H1 (cell line): ENCODE data around the gene CFAP92. TPM values are rescaled to one million over a fixed set of nuclear protein-coding genes. Genes with fewer than 3 reads are reported as not detected.

Source experiments
- CTCF ChIA-PET: fragments of 300-600 bp; sonication (Branson Sonifier 250); formaldehyde crosslinking; loops from one replicate; lab custom pipeline; 2021; ENCODE audit not compliant: partially characterized antibody; lab: Charles Lee
- POLR2A ChIA-PET: fragments of 300-600 bp; sonication (Branson Sonifier 250); formaldehyde crosslinking; loops from one replicate; lab custom pipeline; 2021; ENCODE audit warnings: inconsistent platforms; ENCODE audit not compliant: partially characterized antibody; lab: Charles Lee
- DNase-seq, 2 experiments: peaks; one replicate each; pipeline versions ENCODE4 v3.0.0 to v3.0.0-alpha.2; 2010 to 2022; ENCODE audit warnings: low spot score in 2 of 2, low read depth in 1 of 2, mixed read lengths in 1 of 2
- FAIRE-seq: peaks from 2 replicates; lab custom pipeline; 2011; peaks lifted over from hg19 to GRCh38; lab: Jason Lieb, UNC
- H2AFZ ChIP-seq: 2 replicates; pipeline ENCODE4 v1.8.1; 2012; ENCODE audit warnings: low read length, inconsistent platforms
- H2AK5ac ChIP-seq: 2 replicates; pipeline ENCODE4 v1.6.1; 2013; ENCODE audit warnings: low read depth, low read length
- H2BK120ac ChIP-seq: replicated peaks from 2 replicates; pipeline ENCODE3; 2013; ENCODE audit warnings: low read depth, low read length, inconsistent platforms
- H2BK12ac ChIP-seq: 2 replicates; pipeline ENCODE4 v1.6.1; 2013; ENCODE audit warnings: low read depth, low read length
- H2BK15ac ChIP-seq: 2 replicates; pipeline ENCODE4 v1.6.1; 2013; ENCODE audit warnings: low read length
- H2BK20ac ChIP-seq: 2 replicates; pipeline ENCODE4 v1.6.1; 2013; ENCODE audit warnings: low read length
- H2BK5ac ChIP-seq: 2 replicates; pipeline ENCODE4 v1.6.1; 2013; ENCODE audit warnings: low read depth, low read length
- H3K14ac ChIP-seq: 2 replicates; pipeline ENCODE4 v1.6.1; 2013; ENCODE audit warnings: inconsistent platforms; ENCODE audit not compliant: insufficient read length
- H3K18ac ChIP-seq: 2 replicates; pipeline ENCODE4 v1.6.1; 2013; ENCODE audit warnings: low read length; ENCODE audit errors: extremely low read depth
- H3K23ac ChIP-seq: 2 replicates; pipeline ENCODE4 v1.6.1; 2013; ENCODE audit warnings: inconsistent platforms; ENCODE audit not compliant: insufficient read length
- H3K23me2 ChIP-seq: 2 replicates; pipeline ENCODE4 v1.6.1; 2013; ENCODE audit warnings: low read depth, low read length
- H3K27ac ChIP-seq: 2 replicates; pipeline ENCODE4 v1.6.1; 2011; ENCODE audit warnings: low read depth, low read length, inconsistent platforms
- H3K27me3 ChIP-seq, 4 experiments: replicated peaks in 1 of 4; 1 replicate in 1 of 4; 2 replicates in 3 of 4; pipeline versions ENCODE4 v1.6.1 to v1.8.1; 2011 to 2013; ENCODE audit warnings: low read length in 3 of 4, mild to moderate bottlenecking in 3 of 4, inconsistent platforms in 2 of 4, mixed read lengths in 2 of 4, moderate library complexity in 1 of 4; ENCODE audit not compliant: control insufficient read depth in 3 of 4, insufficient read depth in 3 of 4; ENCODE audit errors: extremely low read depth in 1 of 4
- H3K36me3 ChIP-seq, 4 experiments: 2 replicates each; pipeline versions ENCODE4 v1.6.1 to v1.8.1; 2011 to 2013; ENCODE audit warnings: mild to moderate bottlenecking in 4 of 4, low read length in 3 of 4, moderate library complexity in 2 of 4, control low read depth in 1 of 4, inconsistent platforms in 1 of 4; ENCODE audit not compliant: insufficient read depth in 4 of 4, control insufficient read depth in 2 of 4
- H3K4ac ChIP-seq: replicated peaks from 2 replicates; pipeline ENCODE3; 2013; ENCODE audit warnings: low read length, low read depth, mixed read lengths, inconsistent platforms; ENCODE audit not compliant: insufficient read length
- H3K4me1 ChIP-seq, 4 experiments: replicated peaks in 1 of 4; 1 replicate in 1 of 4; 2 replicates in 3 of 4; pipeline versions ENCODE4 v1.6.1 to v1.8.1; 2011 to 2013; ENCODE audit warnings: low read length in 3 of 4, inconsistent platforms in 2 of 4, mixed read lengths in 1 of 4; ENCODE audit not compliant: insufficient read depth in 4 of 4, control insufficient read depth in 3 of 4
- H3K4me2 ChIP-seq, 2 experiments: 2 replicates each; pipeline versions ENCODE4 v1.6.1 to v1.8.1; 2011 to 2013; ENCODE audit warnings: low read depth in 2 of 2, low read length in 2 of 2, control low read depth in 1 of 2, inconsistent platforms in 1 of 2, mild to moderate bottlenecking in 1 of 2; ENCODE audit not compliant: insufficient read depth in 1 of 2
- H3K4me3 ChIP-seq, 4 experiments: fragments of 200-600, 300-600 bp in 1 of 4; sonication (generic), shearing (Covaris generic), sonication (Bioruptor Twin) in 1 of 4; 2 replicates each; pipeline versions ENCODE4 v1.5.1 to v1.8.1; 2011 to 2016; ENCODE audit warnings: low read length in 4 of 4, low read depth in 3 of 4, control low read depth in 2 of 4, inconsistent platforms in 2 of 4, mild to moderate bottlenecking in 2 of 4, mixed read lengths in 1 of 4, moderate library complexity in 1 of 4; ENCODE audit not compliant: insufficient read depth in 2 of 4; ENCODE audit errors: extremely low read depth in 1 of 4
- H3K56ac ChIP-seq: replicated peaks from 2 replicates; pipeline ENCODE3; 2013; ENCODE audit warnings: low read depth, mild to moderate bottlenecking, mixed read lengths, low read length, inconsistent platforms; ENCODE audit not compliant: insufficient read length
- H3K79me1 ChIP-seq: 2 replicates; pipeline ENCODE4 v1.6.1; 2013; ENCODE audit warnings: low read depth, low read length, control low read depth
- H3K79me2 ChIP-seq, 2 experiments: 2 replicates each; pipeline versions ENCODE4 v1.6.1 to v1.8.1; 2012 to 2013; ENCODE audit warnings: low read length in 2 of 2, mild to moderate bottlenecking in 2 of 2, inconsistent platforms in 1 of 2; ENCODE audit not compliant: insufficient read depth in 2 of 2, control insufficient read depth in 1 of 2
- H3K9ac ChIP-seq, 4 experiments: replicated peaks in 1 of 4; 1 replicate in 1 of 4; 2 replicates in 3 of 4; pipeline versions ENCODE4 v1.6.1 to v1.8.1; 2011 to 2013; ENCODE audit warnings: low read depth in 3 of 4, low read length in 3 of 4, control low read depth in 2 of 4, mild to moderate bottlenecking in 2 of 4, moderate library complexity in 2 of 4, inconsistent platforms in 1 of 4; ENCODE audit errors: extremely low read depth in 1 of 4
- H3K9me3 ChIP-seq, 2 experiments: 2 replicates each; pipeline versions ENCODE4 v1.6.1 to v1.8.1; 2012 to 2013; ENCODE audit warnings: mild to moderate bottlenecking in 2 of 2, moderate library complexity in 2 of 2, control low read depth in 1 of 2, inconsistent platforms in 1 of 2, low read depth in 1 of 2, low read length in 1 of 2, mixed read lengths in 1 of 2; ENCODE audit not compliant: insufficient read depth in 2 of 2
- H4K20me1 ChIP-seq, 2 experiments: replicated peaks in 1 of 2; 2 replicates each; pipeline versions ENCODE3 to v1.8.1; 2011 to 2013; ENCODE audit warnings: inconsistent platforms in 2 of 2, low read length in 2 of 2, mild to moderate bottlenecking in 1 of 2; ENCODE audit not compliant: insufficient read depth in 2 of 2, control insufficient read depth in 1 of 2
- H4K5ac ChIP-seq: 2 replicates; pipeline ENCODE4 v1.6.1; 2013; ENCODE audit warnings: low read length, low read depth, mixed read lengths, inconsistent platforms; ENCODE audit not compliant: insufficient read length
- H4K8ac ChIP-seq: 2 replicates; pipeline ENCODE4 v1.8.0; 2013; ENCODE audit warnings: mild to moderate bottlenecking, moderate library complexity, low read length, inconsistent platforms; ENCODE audit not compliant: insufficient read depth; ENCODE audit errors: extremely low read depth
- H4K91ac ChIP-seq: replicated peaks from 2 replicates; pipeline ENCODE3; 2013; ENCODE audit warnings: low read length, mixed read lengths, inconsistent platforms; ENCODE audit not compliant: insufficient read length
- BACH1 ChIP-seq: IDR thresholded peaks from 2 replicates; pipeline ENCODE4 v1.6.1; 2012; ENCODE audit warnings: low read length, improper control_type of control experiment
- CBX5 ChIP-seq: fragments of 300-800, 300-1000 bp; sonication (generic); IDR thresholded peaks from 2 replicates; pipeline ENCODE4 v1.7.1; 2016; ENCODE audit warnings: antibody characterized with exemption, low read length, low read depth
- CTCF ChIP-seq, 3 experiments: IDR thresholded peaks; 1 replicate in 2 of 3; 2 replicates in 1 of 3; pipeline versions ENCODE4 v1.5.1 to v1.6.1; 2011; ENCODE audit warnings: low read length in 3 of 3, mild to moderate bottlenecking in 3 of 3, inconsistent platforms in 2 of 3, low read depth in 1 of 3, moderate library complexity in 1 of 3; ENCODE audit not compliant: insufficient read depth in 1 of 3; ENCODE audit errors: control extremely low read depth in 1 of 3
- E2F6 ChIP-seq: IDR thresholded peaks from 2 replicates; pipeline ENCODE4 v1.6.1; 2012; ENCODE audit warnings: inconsistent platforms
- FOSL1 ChIP-seq: IDR thresholded peaks from 2 replicates; pipeline ENCODE4 v1.6.1; 2011; ENCODE audit warnings: mild to moderate bottlenecking, low read depth, low read length, moderate library complexity; ENCODE audit not compliant: insufficient read depth
- KDM4A ChIP-seq: IDR thresholded peaks from one replicate; pipeline ENCODE4 v1.7.1; 2012; ENCODE audit warnings: low read depth, mild to moderate bottlenecking, moderate library complexity, low read length, inconsistent platforms; ENCODE audit not compliant: severe bottlenecking
- SP1 ChIP-seq: IDR thresholded peaks from 2 replicates; pipeline ENCODE4 v1.6.1; 2011; ENCODE audit warnings: low read depth, low read length
- SUZ12 ChIP-seq: fragments of 200-600 bp; sonication (generic); IDR thresholded peaks from 2 replicates; pipeline ENCODE4 v1.6.1; 2012; ENCODE audit warnings: mild to moderate bottlenecking, inconsistent platforms, low read length, moderate library complexity, mixed read lengths
- YY1 ChIP-seq: IDR thresholded peaks from 2 replicates; pipeline ENCODE4 v1.6.1; 2011; ENCODE audit warnings: low read depth, mild to moderate bottlenecking, low read length
- WGBS, 2 experiments: shearing (Covaris generic) in 1 of 2; methylation state at CpG; one replicate each; pipeline versions ENCODE4 v1.1.6 to v1.1.7; 2013 to 2015; ENCODE audit warnings: low lambda C conversion rate in 2 of 2, mixed read lengths in 2 of 2, inconsistent platforms in 1 of 2, low coverage in 1 of 2, missing lambda C conversion rate in 1 of 2; ENCODE audit not compliant: insufficient replicate concordance in 2 of 2, insufficient coverage in 1 of 2, insufficient read length in 1 of 2; ENCODE audit errors: extremely low coverage in 1 of 2, missing lambda C conversion rate in 1 of 2; 5-methylcytosine and 5-hydroxymethylcytosine counted together
- polyA plus RNA-seq, 7 experiments: library from polyadenylated mRNA; depleted of rRNA in 3 of 7; stranded (reverse) in 5 of 7; unstranded in 2 of 7; fragments of >200 nt in 5 of 7; fragments of 200-250 nt in 2 of 7; gene quantifications; 1 replicate in 5 of 7; 2 replicates in 1 of 7; 4 replicates in 1 of 7; pipeline versions ENCODE4 v1.2.1 to v1.2.3, GENCODE V29; 2011 to 2013; ENCODE audit warnings: missing spikeins in 2 of 7, mixed read lengths in 2 of 7
- total RNA-seq: library from RNA; stranded (reverse); fragmentation: NEBNext Ultra II Directional; extraction: Animal tissue kit (Norgen Biotek cat#: 25700); gene quantifications from 2 replicates; pipeline ENCODE4 v1.2.1, GENCODE V29; 2021

Gene CFAP92
- total and polyA plus RNA-seq, 2 of the 8 experiments (the other 6 are each of a cell fraction or from before 2014, with no cell fraction given): 0.77 to 2.0 TPM

- Histone ChIP-seq H3K4me1 (peaks cover 7 to 26% (median 19%) of the 10 kb centered on the region in 4 experiments), H2BK15ac (no peak overlapping the region), H3K18ac (no peak overlapping the region), H3K23ac (no peak overlapping the region), H2BK120ac (no peak overlapping the region), H2BK20ac (no peak overlapping the region), H3K4ac (no peak overlapping the region), H3K23me2 (peaks cover 20% of the 10 kb centered on the region; the same call in 1 of the 2 replicates), H4K20me1 (no peaks in the 10 kb centered on the region), H3K36me3 (peaks cover 0 to 3% (median 0%) of the 10 kb centered on the region in 4 experiments; a peak in 1 of 8 replicates), H3K27ac (no peak overlapping the region), H2AK5ac (peak overlapping the region; percentile 16; the same call in 1 of the 2 replicates), H4K91ac (peak overlapping the region; percentile 51), H3K79me1 (no peaks in the 10 kb centered on the region), H3K4me2 (no peak overlapping the region), H3K9ac (no peak overlapping the region), H2BK12ac (peak overlapping the region; percentile 68; the same call in 1 of the 2 replicates), H3K14ac (no peak overlapping the region), H2BK5ac (no peak overlapping the region), H4K8ac (no peak overlapping the region), H3K4me3 (no peak overlapping the region), H3K9me3 (no peaks in the 10 kb centered on the region), H2AFZ (no peak overlapping the region), H3K56ac (no peak overlapping the region), H3K79me2 (no peaks in the 10 kb centered on the region), H3K27me3 (peaks cover 22 to 42% (median 38%) of the 10 kb centered on the region in 4 experiments), H4K5ac (no peak overlapping the region)
- 80% methylated on average over 3 of the region's 5 CpGs; no CpG with 5 or more reads in 1 of the 2 experiments for WGBS, 2 experiments
- FAIRE-seq (no peak), DNase-seq (no peak)
- TF ChIP-seq E2F6 (no peak), YY1 (no peak), FOSL1 (no peak), BACH1 (no peak), CTCF (IDR thresholded peaks at IDR 0.05; ENCODE audit: control extremely low read depth in 1 of 3, insufficient read depth in 1 of 3, low read depth in 1 of 3, low read length in 3 of 3) (no peak), KDM4A (no peak), SP1 (no peak), CBX5 (no peak), SUZ12 (no peak)
- ChIA-PET POLR2A (no interaction called here), CTCF (interaction anchor here (1.6 kb wide), 1 partner anchor 57 kb away, joined by 6 read pairs; no protein-coding TSS in a partner anchor)
These were observed 2.9 kb upstream of the CFAP92 start for GRCh38 chr3:128996726-128997125.
